Astrocyte (in vitro differentiated cells and primary cell): ENCODE results near the gene ZNF462.

Source experiments
- EZH2 ChIP-seq: IDR thresholded peaks from 2 replicates; pipeline ENCODE4 v1.6.1; 2012; ENCODE audit warnings: mild to moderate bottlenecking, low read length, inconsistent platforms; ENCODE audit not compliant: insufficient read depth
- TF ChIP-seq, protein P1 (sequence below): IDR thresholded peaks from 2 replicates; pipeline ENCODE4 v1.5.1; 2011; ENCODE audit warnings: low read depth, mild to moderate bottlenecking, inconsistent platforms, low read length, moderate library complexity; ENCODE audit not compliant: insufficient read depth

DNA sequence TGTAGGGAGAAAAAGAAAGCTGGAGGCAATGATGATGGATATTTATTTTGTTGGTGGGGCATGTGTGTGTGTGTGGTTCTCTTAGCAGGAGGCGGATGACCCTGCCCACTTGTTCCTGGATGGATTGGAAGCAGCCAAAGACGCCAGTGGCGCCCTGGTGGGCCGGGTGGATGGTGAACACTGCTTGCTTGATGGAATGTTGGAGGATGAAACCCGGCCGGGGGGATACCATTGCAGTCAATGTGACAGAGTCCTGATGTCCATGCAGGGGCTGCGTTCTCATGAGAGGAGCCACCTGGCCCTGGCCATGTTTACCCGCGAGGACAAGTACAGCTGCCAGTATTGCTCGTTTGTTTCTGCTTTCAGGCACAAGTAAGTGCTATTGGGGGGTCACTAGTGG lies 69.2 kb downstream of the ZNF462 start:
- TF ChIP-seq, protein P1, sequence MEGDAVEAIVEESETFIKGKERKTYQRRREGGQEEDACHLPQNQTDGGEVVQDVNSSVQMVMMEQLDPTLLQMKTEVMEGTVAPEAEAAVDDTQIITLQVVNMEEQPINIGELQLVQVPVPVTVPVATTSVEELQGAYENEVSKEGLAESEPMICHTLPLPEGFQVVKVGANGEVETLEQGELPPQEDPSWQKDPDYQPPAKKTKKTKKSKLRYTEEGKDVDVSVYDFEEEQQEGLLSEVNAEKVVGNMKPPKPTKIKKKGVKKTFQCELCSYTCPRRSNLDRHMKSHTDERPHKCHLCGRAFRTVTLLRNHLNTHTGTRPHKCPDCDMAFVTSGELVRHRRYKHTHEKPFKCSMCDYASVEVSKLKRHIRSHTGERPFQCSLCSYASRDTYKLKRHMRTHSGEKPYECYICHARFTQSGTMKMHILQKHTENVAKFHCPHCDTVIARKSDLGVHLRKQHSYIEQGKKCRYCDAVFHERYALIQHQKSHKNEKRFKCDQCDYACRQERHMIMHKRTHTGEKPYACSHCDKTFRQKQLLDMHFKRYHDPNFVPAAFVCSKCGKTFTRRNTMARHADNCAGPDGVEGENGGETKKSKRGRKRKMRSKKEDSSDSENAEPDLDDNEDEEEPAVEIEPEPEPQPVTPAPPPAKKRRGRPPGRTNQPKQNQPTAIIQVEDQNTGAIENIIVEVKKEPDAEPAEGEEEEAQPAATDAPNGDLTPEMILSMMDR, result no peak
- TF ChIP-seq EZH2, result no peak
